T-helper 22 cell (primary cell): ENCODE data around the gene HPN.
"Not testable (repeated sequence)": the region's sequence is repeated elsewhere in the genome, so short reads cannot be mapped to it uniquely, and the experiment has no call there.

Experiments used
- DNase-seq: peaks from one replicate; pipeline ENCODE4 v3.0.0-alpha.2; 2020; ENCODE audit warnings: low read depth

HPN gene

GRCh38 chr19:35009424-35010415 lies 31.8 kb upstream of the HPN start:
- DNase-seq, result no peak

- no peak for DNase-seq
Observed at GRCh38 chr19:35011091-35011689, 30.3 kb upstream of the HPN start.

DNA sequence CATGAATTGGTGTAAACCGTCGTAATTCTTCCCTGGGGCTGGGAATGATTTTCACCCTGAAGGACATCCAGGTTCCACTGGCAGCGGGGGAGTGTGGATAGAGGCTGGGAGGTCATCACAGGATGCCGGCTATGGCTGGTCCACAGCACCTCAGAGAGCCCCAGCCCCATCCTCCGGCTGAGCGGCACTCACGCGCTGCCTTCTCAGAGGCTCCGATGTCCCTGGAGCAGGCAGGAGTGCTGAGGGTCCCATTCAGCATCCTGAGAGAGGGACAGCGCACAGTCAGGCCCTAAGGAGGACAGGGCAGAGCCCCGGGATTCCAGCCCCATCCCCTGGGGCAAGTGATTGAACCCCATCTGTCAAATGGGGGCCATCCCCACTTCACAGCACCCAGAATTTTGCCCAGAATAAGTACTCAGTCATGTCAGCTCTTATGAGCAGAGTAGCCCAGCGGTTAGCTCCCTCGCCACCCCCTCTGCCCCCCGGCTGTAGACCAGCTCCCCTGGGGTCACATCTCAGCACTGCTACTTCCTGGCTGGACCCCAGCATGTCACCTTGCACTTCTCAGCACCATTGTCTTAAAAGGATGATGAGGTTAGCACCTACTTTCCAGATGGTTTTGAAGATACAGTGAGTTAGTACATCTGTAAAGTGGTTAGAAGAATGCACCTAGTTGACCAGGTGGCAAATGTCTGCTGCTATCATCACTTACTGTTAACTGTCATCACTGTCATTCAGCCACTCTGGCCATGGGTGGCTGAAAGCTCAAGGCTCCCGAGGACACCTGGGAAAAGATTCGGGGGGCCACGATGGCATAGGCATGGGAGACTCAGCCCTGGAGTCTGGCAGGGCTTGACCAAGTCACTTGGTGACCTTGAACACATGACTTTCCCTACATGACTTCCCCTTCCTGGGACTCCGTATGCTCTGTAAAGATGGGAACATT lies 29.5 kb upstream of the HPN start:
- no peak for DNase-seq

GRCh38 chr19:35013041-35013819 lies 28.3 kb upstream of the HPN start:
- peak; percentile 68 for DNase-seq

DNA sequence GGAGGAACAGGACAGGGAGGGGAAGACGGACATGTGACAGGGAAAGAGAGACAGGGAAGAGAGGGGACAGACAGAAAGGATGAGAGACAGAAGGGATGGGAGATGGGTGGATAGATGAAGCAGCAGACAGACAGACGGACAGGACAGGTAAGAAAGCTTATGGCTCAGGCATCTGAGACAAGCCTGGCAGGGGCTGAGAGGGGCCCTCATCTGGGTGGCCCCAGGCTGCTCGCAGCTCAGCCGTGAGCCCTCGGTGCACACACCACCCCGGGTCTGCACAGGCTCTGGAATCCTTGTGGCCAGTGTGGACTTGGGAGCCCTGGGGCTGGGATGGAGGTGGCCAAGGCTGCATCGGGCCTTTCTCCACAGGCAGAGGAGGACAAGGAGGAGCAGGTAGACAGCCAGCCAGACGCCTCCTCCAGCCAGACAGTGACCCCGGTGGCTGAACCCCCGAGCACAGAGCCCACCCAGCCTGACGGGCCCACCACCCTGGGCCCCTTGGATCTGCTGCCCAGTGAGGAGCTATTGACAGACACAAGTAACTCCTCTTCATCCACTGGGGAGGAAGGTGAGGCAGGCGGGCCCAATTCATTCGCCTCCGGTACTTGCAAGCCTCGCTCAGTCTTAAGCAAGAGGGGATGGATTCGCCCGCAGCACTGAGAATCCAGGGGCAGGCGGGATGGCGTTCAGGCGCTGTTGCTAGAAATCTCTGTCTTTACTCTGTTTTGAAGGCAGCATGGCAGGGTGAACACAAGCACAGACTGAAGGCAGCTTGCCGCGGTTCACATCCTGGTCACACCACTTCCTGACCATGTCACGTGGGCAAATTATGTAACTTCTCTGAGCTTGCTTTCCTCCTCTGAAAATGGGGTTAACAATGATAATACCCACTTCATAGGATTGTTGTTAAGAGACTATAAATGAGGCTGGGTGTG lies 27.4 kb upstream of the HPN start:
- DNase-seq, result peak; percentile 69

GRCh38 chr19:35014774-35015173 lies 26.7 kb upstream of the HPN start:
- not testable (repeated sequence) for DNase-seq

DNA sequence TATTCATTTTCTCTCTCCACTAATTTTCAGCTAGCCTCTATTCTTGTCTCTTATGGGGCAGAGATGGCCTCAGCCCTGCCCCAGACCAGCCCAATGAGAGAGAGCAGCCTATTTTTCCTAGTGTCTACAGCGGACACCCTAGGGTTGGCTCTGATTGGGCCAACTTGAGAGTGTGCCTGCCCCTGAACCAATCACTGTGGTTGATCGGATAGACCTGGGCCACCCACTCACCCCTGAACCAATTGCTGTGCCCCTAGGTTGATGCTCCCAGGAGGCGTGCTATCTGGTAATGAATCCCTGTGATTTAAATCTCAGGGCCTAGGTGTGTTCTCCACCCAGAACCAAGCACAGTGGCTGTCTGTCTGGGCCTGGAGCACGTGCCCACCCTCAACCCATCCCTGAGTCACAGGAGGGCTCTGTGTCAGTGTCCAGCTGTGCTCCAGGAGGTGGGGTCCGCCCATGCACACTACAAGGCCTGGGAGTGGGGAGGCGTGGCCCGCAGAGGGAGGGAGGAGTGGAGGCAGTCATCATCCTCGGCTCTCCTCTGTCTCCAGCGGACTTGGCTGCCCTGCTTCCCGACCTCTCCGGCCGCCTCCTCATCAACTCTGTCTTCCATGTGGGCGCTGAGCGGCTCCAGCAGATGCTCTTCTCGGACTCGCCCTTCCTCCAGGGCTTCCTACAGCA lies 26.1 kb upstream of the HPN start:
- no peak for DNase-seq

DNA sequence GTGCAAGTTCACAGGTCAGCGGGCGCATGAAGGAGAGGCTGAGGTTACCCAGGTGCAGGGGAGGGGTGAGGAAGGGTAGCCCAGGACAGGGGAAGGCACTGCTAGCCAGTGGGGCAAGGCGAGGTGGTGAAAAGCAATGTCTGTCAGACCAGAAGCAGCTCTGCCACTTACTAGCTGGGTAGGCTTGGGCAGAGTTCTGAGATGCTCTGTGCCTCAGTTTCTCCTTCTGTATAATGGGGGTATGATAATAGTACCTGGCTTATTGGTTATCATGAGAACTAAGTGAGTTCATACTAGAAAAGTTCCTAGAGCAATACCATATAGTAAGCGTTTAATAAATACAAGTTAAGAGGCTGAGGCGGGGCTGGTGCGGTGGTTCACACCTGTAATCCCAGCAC lies 25.6 kb upstream of the HPN start:
- DNase-seq, result no peak

DNA sequence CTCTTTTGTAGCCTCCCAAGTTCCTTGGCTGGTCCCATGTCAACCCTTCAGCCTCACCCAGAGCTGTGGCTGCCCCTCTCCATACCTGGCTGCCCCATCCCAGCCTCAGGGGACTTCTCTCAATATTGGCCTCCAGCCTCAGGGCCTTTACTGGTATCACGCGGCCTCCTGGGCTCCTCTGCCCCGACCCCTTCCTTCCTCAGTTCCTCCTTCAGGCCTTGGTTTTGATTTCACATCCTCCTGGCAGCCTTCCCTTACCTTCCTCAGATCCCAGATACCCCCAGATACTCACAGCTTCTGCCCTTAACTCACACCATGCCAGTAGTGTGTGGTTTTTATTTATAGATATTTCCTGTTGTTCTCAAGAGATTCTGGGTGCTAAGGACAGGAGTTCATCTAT lies 24.0 kb upstream of the HPN start:
- DNase-seq, result no peak

GRCh38 chr19:35018379-35018778 lies 23.1 kb upstream of the HPN start:
- DNase-seq, result no peak

DNA sequence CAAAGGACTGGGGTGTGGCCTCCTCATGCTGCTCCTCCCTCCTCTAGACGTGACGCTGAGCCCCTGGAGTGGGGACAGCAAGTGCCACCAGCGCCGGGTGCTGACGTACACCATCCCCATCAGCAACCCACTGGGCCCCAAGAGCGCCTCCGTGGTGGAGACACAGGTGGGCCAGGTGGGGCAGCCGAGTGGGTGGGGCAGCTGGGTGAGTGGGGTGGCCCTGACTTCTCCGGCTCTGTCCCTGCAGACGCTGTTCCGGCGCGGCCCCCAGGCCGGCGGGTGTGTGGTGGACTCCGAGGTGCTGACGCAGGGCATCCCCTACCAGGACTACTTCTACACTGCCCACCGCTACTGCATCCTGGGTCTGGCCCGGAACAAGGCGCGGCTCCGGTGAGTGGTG lies 22.4 kb upstream of the HPN start:
- no peak for DNase-seq

DNA sequence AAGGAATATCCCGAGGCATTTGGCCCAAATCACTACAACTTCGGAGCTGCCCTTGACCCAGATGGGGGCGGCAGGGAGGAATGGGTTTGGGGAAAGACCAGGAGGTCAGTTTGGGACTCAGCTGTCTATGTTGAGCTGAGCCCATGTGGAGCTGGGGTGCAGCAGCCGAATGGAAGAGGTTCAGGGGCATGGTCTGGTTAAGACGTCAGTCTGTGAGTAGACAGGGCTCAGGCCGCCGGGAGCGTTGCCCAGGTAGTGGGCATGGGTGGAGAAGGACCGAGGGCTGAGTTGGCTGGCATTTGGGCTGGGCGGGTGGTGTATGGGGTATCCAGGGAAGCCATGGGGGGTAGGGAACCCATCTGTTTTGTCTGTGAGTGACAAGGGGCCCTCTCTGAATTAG lies 20.5 kb upstream of the HPN start:
- no peak for DNase-seq

DNA sequence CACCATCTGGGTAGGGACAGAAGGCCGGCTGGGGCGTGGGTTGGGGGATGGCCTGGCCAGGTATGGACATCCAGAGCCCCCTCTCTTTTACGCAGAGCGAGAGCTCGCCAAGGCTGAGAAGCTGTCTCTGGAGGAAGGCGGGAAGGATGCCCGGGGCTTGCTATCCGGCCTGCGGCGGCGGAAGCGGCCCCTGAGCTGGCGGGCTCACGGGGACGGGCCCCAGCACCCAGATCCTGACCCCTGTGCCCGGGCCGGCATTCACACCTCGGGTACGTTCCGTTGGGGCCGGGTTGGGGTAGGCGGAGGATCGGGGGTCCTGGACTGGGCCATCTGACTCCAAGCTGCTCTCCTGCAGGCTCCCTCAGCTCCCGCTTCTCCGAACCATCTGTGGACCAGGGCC lies 19.9 kb upstream of the HPN start:
- DNase-seq, result no peak

- no peak for DNase-seq
Observed at GRCh38 chr19:35022460-35022859, 19.1 kb upstream of the HPN start.

DNA sequence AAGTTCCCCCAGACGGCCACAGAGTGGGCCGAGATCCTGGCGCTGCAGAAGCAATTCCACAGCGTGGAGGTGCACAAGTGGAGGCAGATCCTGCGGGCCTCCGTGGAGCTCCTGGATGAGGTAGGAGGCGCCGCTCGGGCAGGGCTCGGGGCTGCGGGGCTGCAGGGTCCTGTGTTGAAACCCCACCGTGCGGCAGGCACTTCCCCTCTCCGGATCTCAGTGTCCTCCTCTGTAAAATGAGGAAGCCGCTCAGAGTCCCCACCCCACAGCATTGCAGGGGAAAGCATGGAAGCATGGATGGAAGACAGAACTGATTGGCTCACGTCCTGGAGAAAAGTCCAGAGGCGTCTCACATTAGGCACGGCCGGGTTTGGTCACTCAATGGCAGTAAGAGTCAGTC lies 18.1 kb upstream of the HPN start:
- no peak for DNase-seq

GRCh38 chr19:35024095-35024494 lies 17.4 kb upstream of the HPN start:
- DNase-seq, result no peak

GRCh38 chr19:35025969-35026368 lies 15.6 kb upstream of the HPN start:
- DNase-seq, result no peak

GRCh38 chr19:35026418-35026817 lies 15.1 kb upstream of the HPN start:
- DNase-seq, result no peak

GRCh38 chr19:35027009-35027408 lies 14.5 kb upstream of the HPN start:
- no peak for DNase-seq
